ENCODE measurements around the gene LCE1E.

Gene LCE1E

DNA sequence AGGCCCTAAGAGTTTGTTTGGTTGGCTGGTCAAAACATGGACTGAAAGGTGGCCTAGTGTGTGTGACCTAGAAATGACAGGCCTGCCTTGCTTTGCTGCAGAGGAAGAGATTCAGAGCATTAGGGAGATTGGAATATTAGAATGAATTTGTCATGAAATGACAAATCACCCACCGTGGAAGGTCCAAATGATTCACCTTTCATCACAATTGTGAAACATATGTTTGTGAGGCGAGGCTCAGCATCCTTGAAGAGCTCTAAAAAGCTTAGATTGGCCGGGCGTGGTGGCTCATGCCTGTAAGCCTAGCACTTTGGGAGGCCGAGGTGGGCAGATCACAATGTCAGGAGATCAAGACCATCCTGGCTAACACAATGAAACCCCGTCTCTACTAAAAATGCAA is 31.3 kb downstream of the LCE1E start:
- peaks cover 16% of the 10 kb centered on the region for H3K4me1 Mint-ChIP-seq (ENCODE audit: low read depth)
- H3K4me3 Mint-ChIP-seq, result no peak overlapping the region
- intact Hi-C loops (cut with micrococcal nuclease), result no loop called here
- H3K27ac Mint-ChIP-seq, result no peak overlapping the region
- no peaks in the 10 kb centered on the region for H3K9me3 Mint-ChIP-seq
- H3K27me3 Mint-ChIP-seq, result peaks cover 7% of the 10 kb centered on the region
- H3K36me3 Mint-ChIP-seq (ENCODE audit: low read depth), result no peaks in the 10 kb centered on the region

- intact Hi-C loops (cut with micrococcal nuclease), result no loop called here
- Mint-ChIP-seq H3K9me3 (no peaks in the 10 kb centered on the region), H3K27me3 (peaks cover 6% of the 10 kb centered on the region), H3K4me1 (ENCODE audit: low read depth) (peaks cover 16% of the 10 kb centered on the region), H3K36me3 (ENCODE audit: low read depth) (no peaks in the 10 kb centered on the region), H3K4me3 (no peak overlapping the region), H3K27ac (no peak overlapping the region)
Measured at GRCh38 chr1:152823294-152823693, 37.2 kb downstream of the LCE1E start.

GRCh38 chr1:152824964-152825363 is 38.9 kb downstream of the LCE1E start:
- Mint-ChIP-seq H3K27me3 (peaks cover 6% of the 10 kb centered on the region), H3K4me1 (ENCODE audit: low read depth) (peaks cover 6% of the 10 kb centered on the region), H3K36me3 (ENCODE audit: low read depth) (no peaks in the 10 kb centered on the region), H3K4me3 (no peak overlapping the region), H3K9me3 (no peaks in the 10 kb centered on the region), H3K27ac (no peak overlapping the region)
- intact Hi-C loops (cut with micrococcal nuclease), result no loop called here

DNA sequence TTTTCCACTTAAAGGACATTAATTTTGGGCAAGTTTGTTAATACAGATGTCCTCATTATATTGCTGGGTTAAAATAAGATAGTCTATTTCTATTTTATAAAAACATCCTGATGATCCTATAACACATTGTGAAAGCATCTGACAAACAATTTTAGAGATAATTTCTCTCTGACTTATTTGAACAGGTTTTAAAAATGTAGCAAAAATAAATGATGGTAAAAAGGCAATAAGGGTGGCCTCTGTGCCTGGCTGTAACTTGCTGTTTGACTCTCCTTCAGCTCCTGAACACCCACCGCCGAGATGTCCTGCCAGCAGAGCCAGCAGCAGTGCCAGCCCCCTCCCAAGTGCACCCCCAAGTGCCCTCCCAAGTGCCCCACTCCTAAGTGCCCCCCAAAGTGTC is 41.1 kb downstream of the LCE1E start, which contains the start of gene LCE1A:
TSS of gene LCE1A (plus strand) at position 301 of the 400 bp plus-strand sequence. CDS start at position 301, 0 bp downstream.
- Mint-ChIP-seq H3K4me3 (no peak within 1 kb of the TSS), H3K27me3 (peaks cover 6% of the 10 kb centered on the region), H3K4me1 (ENCODE audit: low read depth) (no peaks in the 10 kb centered on the region), H3K9me3 (no peaks in the 10 kb centered on the region), H3K27ac (no peak within 1 kb of the TSS), H3K36me3 (ENCODE audit: low read depth) (no peaks in the 10 kb centered on the region)
- intact Hi-C loops (cut with micrococcal nuclease), result no loop called here

DNA sequence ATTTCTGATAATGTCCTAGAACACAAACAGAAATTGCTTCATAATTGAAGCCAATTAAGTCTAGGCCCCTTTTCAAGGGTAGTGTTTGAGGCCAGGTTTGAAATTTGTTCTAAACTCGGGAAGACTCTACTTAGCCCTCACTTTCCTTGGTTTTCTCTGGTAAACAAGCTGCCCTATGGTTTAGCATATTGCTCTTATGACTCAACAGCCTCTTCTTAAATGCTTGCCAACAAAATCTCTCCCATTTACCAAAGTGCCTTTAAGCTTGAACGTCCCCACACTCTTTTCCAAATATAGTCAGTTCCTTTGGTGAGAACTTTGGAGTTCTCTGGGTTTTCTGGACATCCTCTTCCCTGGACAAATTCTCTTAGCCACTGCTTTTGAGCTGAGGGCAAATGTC is 50.8 kb downstream of the LCE1E start:
- Mint-ChIP-seq H3K9me3 (no peaks in the 10 kb centered on the region), H3K36me3 (ENCODE audit: low read depth) (no peaks in the 10 kb centered on the region), H3K27ac (no peak overlapping the region), H3K27me3 (peaks cover 3% of the 10 kb centered on the region), H3K4me1 (ENCODE audit: low read depth) (no peaks in the 10 kb centered on the region), H3K4me3 (no peak overlapping the region)
- intact Hi-C loops (cut with micrococcal nuclease), result no loop called here
